Heart left ventricle (tissue), 16 donors: Measurements from ENCODE around the gene PASK. TPM values are rescaled to one million over a fixed set of nuclear protein-coding genes. Genes with fewer than 3 reads are reported as not detected.

Source experiments
- ATAC-seq, 4 donors: fragments of 200-7000 bp; cut with Tn5 transposase; one replicate each; pipeline ENCODE4 v1.9.1; 2020 to 2022; ENCODE audit warnings: moderate library complexity in 4 of 4, mild to moderate bottlenecking in 3 of 4, moderate number of reproducible peaks in 1 of 4
- DNase-seq, 5 donors: peaks; one replicate each; pipeline ENCODE4 v3.0.0-alpha.2; 2020
- H3K27ac ChIP-seq, 12 donors: fragments of 200-600 bp; sonication (generic) in 4 of 12; one replicate each; pipeline versions ENCODE4 v1.5.0 to v1.8.0; 2016 to 2022; ENCODE audit warnings: mild to moderate bottlenecking in 2 of 12
- H3K27me3 ChIP-seq, 9 donors: fragments of 200-600 bp; sonication (generic) in 2 of 9; one replicate each; pipeline versions ENCODE4 v1.5.1 to v1.8.0; 2016 to 2022; ENCODE audit warnings: mild to moderate bottlenecking in 3 of 9
- H3K36me3 ChIP-seq, 9 donors: fragments of 200-600 bp; sonication (generic) in 2 of 9; one replicate each; pipeline versions ENCODE4 v1.5.0 to v1.8.0; 2018 to 2022; ENCODE audit warnings: mild to moderate bottlenecking in 2 of 9
- H3K4me1 ChIP-seq, 12 donors: fragments of 200-600 bp; sonication (generic) in 4 of 12; one replicate each; pipeline versions ENCODE4 v1.5.0 to v1.8.0; 2016 to 2022; ENCODE audit warnings: mild to moderate bottlenecking in 3 of 12
- H3K4me3 ChIP-seq, 12 donors: fragments of 200-600 bp; sonication (generic) in 4 of 12; one replicate each; pipeline versions ENCODE4 v1.5.0 to v1.8.0; 2017 to 2022; ENCODE audit warnings: mild to moderate bottlenecking in 9 of 12, moderate library complexity in 4 of 12
- H3K9me3 ChIP-seq, 12 donors: fragments of 200-600 bp; sonication (generic) in 4 of 12; one replicate each; pipeline versions ENCODE4 v1.5.0 to v1.8.0; 2016 to 2022; ENCODE audit warnings: mild to moderate bottlenecking in 1 of 12
- CTCF ChIP-seq, 12 donors: fragments of 200-600 bp; sonication (generic) in 4 of 12; IDR thresholded peaks; one replicate each; pipeline versions ENCODE4 v1.5.0 to v1.8.0; 2018 to 2022; ENCODE audit warnings: antibody characterized with exemption in 12 of 12, mild to moderate bottlenecking in 5 of 12
- POLR2A ChIP-seq, 2 donors: fragments of 450-650 bp; IDR thresholded peaks; one replicate each; pipeline ENCODE4 v1.6.1; 2017; ENCODE audit warnings: antibody characterized with exemption in 2 of 2, mild to moderate bottlenecking in 2 of 2, moderate library complexity in 2 of 2
- WGBS, 4 donors: extraction: QIAGEN DNeasy Blood & Tissue Kit in 2 of 4; methylation state at CpG; one replicate each; pipeline versions ENCODE4 v1.1.5 to v1.1.7; 2013 to 2018; 5-methylcytosine and 5-hydroxymethylcytosine counted together
- intact Hi-C, 10 donors: fragments of 100-400 bp; cut with DNase I; formaldehyde crosslinking; loops; one replicate each; pipeline versions ENCODE4 v1.11.1 to v1.14.2; 2022
- polyA plus RNA-seq, 2 donors: library from polyadenylated mRNA; stranded (reverse); fragments of 200-250 nt; gene quantifications; one replicate each; pipeline ENCODE4 v1.2.3, GENCODE V29; 2013
- total RNA-seq, 9 donors: library from RNA; depleted of rRNA in 2 of 9; stranded (reverse); fragments of >200 nt in 2 of 9; fragmentation: NEBNext Ultra II Directional in 3 of 9; extraction: Animal tissue kit (Norgen Biotek cat#: 25700) in 3 of 9; gene quantifications; one replicate each; pipeline versions ENCODE4 v1.1.0 to v1.2.4, GENCODE V29; 2016 to 2023
- donor health status: ischemic (EF 13 %, LVEDD 7.1; RV severe dilation, severe dysfunction).
- donor health status: healthy with polysubstance abuse.
- donor health status: DM: no; HTN: yes; CAD: no.
- donor health status: DM: no; HTN: no; CAD: no.
- donor health status: ischemic (EF 25% LVEDD 6.9; RV normal size, moderate dysfunction).
- donor health status: ischemic (EF 25% LVEDD 5.7; RV mildly dilated, moderate dysfunction).
- donor health status: healthy.
- donor health status: DM: yes; HTN: yes; CAD: no.
- donor health status: ischemic (EF 35%, LVEDD 5.7; RV mildly dilated, moderate dysfunction).
- donor health status: nonischemic (EF 11% LVEDD 7.7; RV severe dilation, severe dysfunction).
- donor health status: DM: yes; HTN: yes; CAD: no.
- donor health status: PGD.
- donor health status: ischemic (EF 29% LVEDD 5.4; RV normal size, mild dysfunction).
- donor health status: nonischemic (EF 23%, LVEDD 6.1; RV moderate dilation, normal function).

Gene PASK
- total and polyA plus RNA-seq, 11 donors: 0.60 to 6.3 (median 1.6) TPM

GRCh38 chr2:241195506-241196130 lies 46.3 kb upstream of the PASK start:
- Histone ChIP-seq H3K36me3 (no peaks in the 10 kb centered on the region), H3K27ac (no peak overlapping the region), H3K27me3 (no peaks in the 10 kb centered on the region), H3K9me3 (no peaks in the 10 kb centered on the region), H3K4me3 (no peak overlapping the region), H3K4me1 (no peaks in the 10 kb centered on the region)
- intact Hi-C loops: no loop called here
- WGBS, 4 donors: 87 to 91% (median 89%) methylated on average over 13 to 18 of the region's 18 CpGs
- ATAC-seq: no peak
- TF ChIP-seq CTCF (IDR thresholded peaks at IDR 0.05): no peak
- no peak for TF ChIP-seq POLR2A (IDR thresholded peaks at IDR 0.05)
- DNase-seq: peak in 1 of 5 donors; percentile 16

GRCh38 chr2:241194811-241195210 lies 45.5 kb upstream of the PASK start:
- Histone ChIP-seq H3K27ac (no peak overlapping the region), H3K36me3 (no peaks in the 10 kb centered on the region), H3K27me3 (no peaks in the 10 kb centered on the region), H3K4me1 (no peaks in the 10 kb centered on the region), H3K9me3 (no peaks in the 10 kb centered on the region), H3K4me3 (no peak overlapping the region)
- peak in 1 of 5 donors; percentile 7 for DNase-seq
- ATAC-seq: no peak
- intact Hi-C loops: no loop called here
- WGBS, 4 donors: 57 to 74% (median 67%) methylated on average over 9 of the region's 9 CpGs
- no peak for TF ChIP-seq POLR2A (IDR thresholded peaks at IDR 0.05)

- Histone ChIP-seq H3K9me3 (no peaks in the 10 kb centered on the region), H3K4me1 (no peaks in the 10 kb centered on the region), H3K27me3 (no peaks in the 10 kb centered on the region), H3K4me3 (no peak overlapping the region), H3K27ac (no peak overlapping the region), H3K36me3 (no peaks in the 10 kb centered on the region)
- ATAC-seq (no peak), DNase-seq (no peak)
- 83 to 91% (median 87%) methylated on average over 8 of the region's 8 CpGs for WGBS, 4 donors
- TF ChIP-seq POLR2A (IDR thresholded peaks at IDR 0.05) (no peak), CTCF (IDR thresholded peaks at IDR 0.05) (no peak)
- intact Hi-C loops: no loop called here
These were observed 44.0 kb upstream of the PASK start for GRCh38 chr2:241193271-241193670.

GRCh38 chr2:241191081-241191480 lies 41.8 kb upstream of the PASK start:
- intact Hi-C loops: no loop called here
- TF ChIP-seq POLR2A (IDR thresholded peaks at IDR 0.05) (no peak), CTCF (IDR thresholded peaks at IDR 0.05) (no peak)
- Histone ChIP-seq H3K4me3 (no peak overlapping the region), H3K27ac (no peak overlapping the region), H3K36me3 (no peaks in the 10 kb centered on the region), H3K9me3 (no peaks in the 10 kb centered on the region), H3K4me1 (no peaks in the 10 kb centered on the region), H3K27me3 (no peaks in the 10 kb centered on the region)
- 66 to 84% (median 72%) methylated on average over 11 to 14 of the region's 14 CpGs for WGBS, 4 donors
- no peak for ATAC-seq
- DNase-seq: no peak
